ENCODE results near the gene PADI2. TPM values are rescaled to one million over a fixed set of nuclear protein-coding genes. Genes with fewer than 3 reads are reported as not detected.

Gene PADI2
- total and polyA plus RNA-seq, 4 donors: 0.25 to 2.4 (median 0.96) TPM

DNA sequence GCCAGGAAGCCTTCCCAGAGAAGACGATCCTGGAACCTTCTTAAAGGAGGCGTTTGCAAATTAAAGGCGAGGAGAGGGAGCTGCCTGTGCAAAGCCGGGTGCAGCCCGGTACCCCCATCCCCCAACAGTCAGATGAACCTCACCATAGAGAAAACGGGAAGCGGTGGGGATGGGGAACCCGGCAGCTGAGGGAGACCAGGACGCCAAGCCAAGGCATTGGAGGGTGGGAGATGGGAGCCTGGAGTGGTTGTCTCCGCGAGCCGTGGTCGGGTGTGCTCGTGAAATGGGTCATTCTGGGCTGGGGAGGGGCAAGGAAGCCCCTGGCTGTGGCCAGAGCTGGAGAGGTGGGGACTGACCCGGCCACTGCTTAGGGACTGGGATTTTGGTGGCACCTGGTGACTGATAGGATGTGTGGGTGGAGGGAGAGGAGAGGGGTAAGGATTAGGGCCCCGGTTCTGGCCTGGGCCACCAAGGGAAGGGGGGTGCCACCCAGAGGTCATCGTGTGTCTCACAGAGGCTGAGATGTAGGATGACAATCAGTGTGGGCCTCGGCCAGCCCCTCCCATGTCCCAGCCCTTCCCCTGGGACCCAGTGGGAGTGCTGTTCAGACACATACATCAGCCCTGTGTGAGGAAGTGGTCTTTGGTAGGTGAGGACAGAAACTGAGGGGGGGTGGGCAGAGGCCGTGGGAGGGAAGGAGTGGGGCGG is 676 bp upstream of the PADI2 start:
- peaks cover 0 to 5% (median 0%) of the 10 kb centered on the region in 4 donors for H3K27me3 ChIP-seq (ENCODE audit: control insufficient read depth in 4 of 4, insufficient read depth in 4 of 4, low read length in 3 of 4)
- no peaks in the 10 kb centered on the region for H3K36me3 ChIP-seq (ENCODE audit: control insufficient read depth in 4 of 4, insufficient read depth in 3 of 4, low read depth in 1 of 4, low read length in 3 of 4)
- no peak overlapping the region for H3K4me3 ChIP-seq (ENCODE audit: low read depth in 1 of 3, low read length in 3 of 3)
- no peaks in the 10 kb centered on the region for H3K9me3 ChIP-seq (ENCODE audit: control insufficient read depth in 4 of 4, low read length in 3 of 4)
- H3K4me1 ChIP-seq (ENCODE audit: control insufficient read depth in 4 of 4, insufficient read depth in 4 of 4, low read length in 3 of 4): peaks cover 0 to 6% (median 0%) of the 10 kb centered on the region in 4 donors
- H3K27ac ChIP-seq (ENCODE audit: low read depth in 1 of 2, low read length in 2 of 2): peak overlapping the region in 1 of 2 donors; percentile 15
- no peak for TF ChIP-seq GABPA (IDR thresholded peaks at IDR 0.05 in 1 of 2, conservative IDR thresholded peaks at IDR 0.05 in 1 of 2)
- TF ChIP-seq HNF4A (conservative IDR thresholded peaks at IDR 0.05): no peak
- TF ChIP-seq RXRA (IDR thresholded peaks at IDR 0.05): no peak
- TF ChIP-seq FOXA1 (IDR thresholded peaks at IDR 0.05): no peak
- TF ChIP-seq, protein P1, sequence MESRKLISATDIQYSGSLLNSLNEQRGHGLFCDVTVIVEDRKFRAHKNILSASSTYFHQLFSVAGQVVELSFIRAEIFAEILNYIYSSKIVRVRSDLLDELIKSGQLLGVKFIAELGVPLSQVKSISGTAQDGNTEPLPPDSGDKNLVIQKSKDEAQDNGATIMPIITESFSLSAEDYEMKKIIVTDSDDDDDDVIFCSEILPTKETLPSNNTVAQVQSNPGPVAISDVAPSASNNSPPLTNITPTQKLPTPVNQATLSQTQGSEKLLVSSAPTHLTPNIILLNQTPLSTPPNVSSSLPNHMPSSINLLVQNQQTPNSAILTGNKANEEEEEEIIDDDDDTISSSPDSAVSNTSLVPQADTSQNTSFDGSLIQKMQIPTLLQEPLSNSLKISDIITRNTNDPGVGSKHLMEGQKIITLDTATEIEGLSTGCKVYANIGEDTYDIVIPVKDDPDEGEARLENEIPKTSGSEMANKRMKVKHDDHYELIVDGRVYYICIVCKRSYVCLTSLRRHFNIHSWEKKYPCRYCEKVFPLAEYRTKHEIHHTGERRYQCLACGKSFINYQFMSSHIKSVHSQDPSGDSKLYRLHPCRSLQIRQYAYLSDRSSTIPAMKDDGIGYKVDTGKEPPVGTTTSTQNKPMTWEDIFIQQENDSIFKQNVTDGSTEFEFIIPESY (IDR thresholded peaks at IDR 0.05): no peak
- no peak for TF ChIP-seq FOXA2 (IDR thresholded peaks at IDR 0.05)
- TF ChIP-seq EGR1 (IDR thresholded peaks at IDR 0.05; ENCODE audit: low read depth in 2 of 2): no peak
- TF ChIP-seq, protein P2, sequence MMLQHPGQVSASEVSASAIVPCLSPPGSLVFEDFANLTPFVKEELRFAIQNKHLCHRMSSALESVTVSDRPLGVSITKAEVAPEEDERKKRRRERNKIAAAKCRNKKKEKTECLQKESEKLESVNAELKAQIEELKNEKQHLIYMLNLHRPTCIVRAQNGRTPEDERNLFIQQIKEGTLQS (IDR thresholded peaks at IDR 0.05): no peak
- no peak for TF ChIP-seq YY1 (IDR thresholded peaks at IDR 0.05)
- no peak for TF ChIP-seq JUND (IDR thresholded peaks at IDR 0.05)
- no peak overlapping the region for H3K9ac ChIP-seq (ENCODE audit: low read depth in 1 of 2, low read length in 2 of 2)
- 62% methylated on average over 20 of the region's 20 CpGs for WGBS
- DNase-seq (ENCODE audit: low spot score): no peak

DNA sequence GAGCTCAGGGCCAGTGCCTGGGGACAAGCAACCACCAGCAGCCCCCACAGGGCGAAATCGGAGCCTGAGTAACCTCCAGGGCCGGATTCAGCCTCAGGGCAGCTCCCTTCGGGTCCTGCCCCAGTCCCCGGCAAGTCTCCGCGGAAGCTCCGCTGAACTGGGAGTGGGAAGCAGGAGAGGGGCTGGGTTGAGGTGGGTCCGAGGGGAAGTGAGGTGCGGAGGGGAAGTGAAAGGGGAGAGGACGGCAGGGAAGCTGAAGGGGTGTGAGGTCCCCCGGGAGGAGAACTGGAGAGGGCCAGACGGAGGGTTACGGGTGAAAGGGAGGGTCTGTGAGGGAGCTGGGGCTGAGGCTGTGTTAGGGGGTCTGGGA is 560 bp downstream of the PADI2 start:
- no peak for TF ChIP-seq FOXA2 (IDR thresholded peaks at IDR 0.05)
- no peak for TF ChIP-seq YY1 (IDR thresholded peaks at IDR 0.05)
- TF ChIP-seq HNF4A (conservative IDR thresholded peaks at IDR 0.05): no peak
- TF ChIP-seq, protein P3, sequence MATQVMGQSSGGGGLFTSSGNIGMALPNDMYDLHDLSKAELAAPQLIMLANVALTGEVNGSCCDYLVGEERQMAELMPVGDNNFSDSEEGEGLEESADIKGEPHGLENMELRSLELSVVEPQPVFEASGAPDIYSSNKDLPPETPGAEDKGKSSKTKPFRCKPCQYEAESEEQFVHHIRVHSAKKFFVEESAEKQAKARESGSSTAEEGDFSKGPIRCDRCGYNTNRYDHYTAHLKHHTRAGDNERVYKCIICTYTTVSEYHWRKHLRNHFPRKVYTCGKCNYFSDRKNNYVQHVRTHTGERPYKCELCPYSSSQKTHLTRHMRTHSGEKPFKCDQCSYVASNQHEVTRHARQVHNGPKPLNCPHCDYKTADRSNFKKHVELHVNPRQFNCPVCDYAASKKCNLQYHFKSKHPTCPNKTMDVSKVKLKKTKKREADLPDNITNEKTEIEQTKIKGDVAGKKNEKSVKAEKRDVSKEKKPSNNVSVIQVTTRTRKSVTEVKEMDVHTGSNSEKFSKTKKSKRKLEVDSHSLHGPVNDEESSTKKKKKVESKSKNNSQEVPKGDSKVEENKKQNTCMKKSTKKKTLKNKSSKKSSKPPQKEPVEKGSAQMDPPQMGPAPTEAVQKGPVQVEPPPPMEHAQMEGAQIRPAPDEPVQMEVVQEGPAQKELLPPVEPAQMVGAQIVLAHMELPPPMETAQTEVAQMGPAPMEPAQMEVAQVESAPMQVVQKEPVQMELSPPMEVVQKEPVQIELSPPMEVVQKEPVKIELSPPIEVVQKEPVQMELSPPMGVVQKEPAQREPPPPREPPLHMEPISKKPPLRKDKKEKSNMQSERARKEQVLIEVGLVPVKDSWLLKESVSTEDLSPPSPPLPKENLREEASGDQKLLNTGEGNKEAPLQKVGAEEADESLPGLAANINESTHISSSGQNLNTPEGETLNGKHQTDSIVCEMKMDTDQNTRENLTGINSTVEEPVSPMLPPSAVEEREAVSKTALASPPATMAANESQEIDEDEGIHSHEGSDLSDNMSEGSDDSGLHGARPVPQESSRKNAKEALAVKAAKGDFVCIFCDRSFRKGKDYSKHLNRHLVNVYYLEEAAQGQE (IDR thresholded peaks at IDR 0.05): no peak
- no peak for TF ChIP-seq RXRA (IDR thresholded peaks at IDR 0.05)
- TF ChIP-seq, protein P4, sequence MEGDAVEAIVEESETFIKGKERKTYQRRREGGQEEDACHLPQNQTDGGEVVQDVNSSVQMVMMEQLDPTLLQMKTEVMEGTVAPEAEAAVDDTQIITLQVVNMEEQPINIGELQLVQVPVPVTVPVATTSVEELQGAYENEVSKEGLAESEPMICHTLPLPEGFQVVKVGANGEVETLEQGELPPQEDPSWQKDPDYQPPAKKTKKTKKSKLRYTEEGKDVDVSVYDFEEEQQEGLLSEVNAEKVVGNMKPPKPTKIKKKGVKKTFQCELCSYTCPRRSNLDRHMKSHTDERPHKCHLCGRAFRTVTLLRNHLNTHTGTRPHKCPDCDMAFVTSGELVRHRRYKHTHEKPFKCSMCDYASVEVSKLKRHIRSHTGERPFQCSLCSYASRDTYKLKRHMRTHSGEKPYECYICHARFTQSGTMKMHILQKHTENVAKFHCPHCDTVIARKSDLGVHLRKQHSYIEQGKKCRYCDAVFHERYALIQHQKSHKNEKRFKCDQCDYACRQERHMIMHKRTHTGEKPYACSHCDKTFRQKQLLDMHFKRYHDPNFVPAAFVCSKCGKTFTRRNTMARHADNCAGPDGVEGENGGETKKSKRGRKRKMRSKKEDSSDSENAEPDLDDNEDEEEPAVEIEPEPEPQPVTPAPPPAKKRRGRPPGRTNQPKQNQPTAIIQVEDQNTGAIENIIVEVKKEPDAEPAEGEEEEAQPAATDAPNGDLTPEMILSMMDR (IDR thresholded peaks at IDR 0.05; ENCODE audit: low read depth, low read length, missing input control): no peak
- no peak for TF ChIP-seq SP1 (IDR thresholded peaks at IDR 0.05)
- TF ChIP-seq JUND (IDR thresholded peaks at IDR 0.05): no peak
- no peak for TF ChIP-seq TAF1 (conservative IDR thresholded peaks at IDR 0.05)
- TF ChIP-seq, protein P5, sequence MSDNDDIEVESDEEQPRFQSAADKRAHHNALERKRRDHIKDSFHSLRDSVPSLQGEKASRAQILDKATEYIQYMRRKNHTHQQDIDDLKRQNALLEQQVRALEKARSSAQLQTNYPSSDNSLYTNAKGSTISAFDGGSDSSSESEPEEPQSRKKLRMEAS (IDR thresholded peaks at IDR 0.05): no peak
- TF ChIP-seq NR2F2 (IDR thresholded peaks at IDR 0.05): no peak
- TF ChIP-seq EGR1 (IDR thresholded peaks at IDR 0.05; ENCODE audit: low read depth in 2 of 2): no peak
- no peak for TF ChIP-seq HNF4G (IDR thresholded peaks at IDR 0.05)
- TF ChIP-seq, protein P1 (IDR thresholded peaks at IDR 0.05): no peak
- TF ChIP-seq, protein P2 (IDR thresholded peaks at IDR 0.05): no peak
- TF ChIP-seq FOXA1 (IDR thresholded peaks at IDR 0.05): no peak
- no peak for TF ChIP-seq RAD21 (IDR thresholded peaks at IDR 0.05)
- no peak for TF ChIP-seq GABPA (IDR thresholded peaks at IDR 0.05 in 1 of 2, conservative IDR thresholded peaks at IDR 0.05 in 1 of 2)
- Histone ChIP-seq H3K9ac (ENCODE audit: low read depth in 1 of 2, low read length in 2 of 2) (no peak overlapping the region), H3K4me3 (ENCODE audit: low read depth in 1 of 3, low read length in 3 of 3) (no peak overlapping the region), H3K27me3 (ENCODE audit: control insufficient read depth in 4 of 4, insufficient read depth in 4 of 4, low read length in 3 of 4) (peaks cover 0 to 5% (median 0%) of the 10 kb centered on the region in 4 donors), H3K9me3 (ENCODE audit: control insufficient read depth in 4 of 4, low read length in 3 of 4) (no peaks in the 10 kb centered on the region), H3K27ac (ENCODE audit: low read depth in 1 of 2, low read length in 2 of 2) (no peak overlapping the region), H3K36me3 (ENCODE audit: control insufficient read depth in 4 of 4, insufficient read depth in 3 of 4, low read depth in 1 of 4, low read length in 3 of 4) (no peaks in the 10 kb centered on the region), H3K4me1 (ENCODE audit: control insufficient read depth in 4 of 4, insufficient read depth in 4 of 4, low read length in 3 of 4) (peaks cover 0 to 6% (median 2%) of the 10 kb centered on the region in 4 donors)
- WGBS: 15% methylated on average over 14 of the region's 14 CpGs
- no peak for DNase-seq (ENCODE audit: low spot score)

All from liver (tissue), 9 donors.